Adrenal gland (tissue), 5 donors: ENCODE measurements around the gene ANK3.

Source experiments
- POLR2A ChIP-seq, 2 donors: fragments of 450-650 bp; IDR thresholded peaks; one replicate each; pipeline ENCODE4 v1.6.1; 2017; ENCODE audit warnings: antibody characterized with exemption in 2 of 2, mild to moderate bottlenecking in 2 of 2, moderate library complexity in 1 of 2
- TF ChIP-seq, protein P1 (sequence below), 6 experiments: fragments of 450-650 bp in 4 of 6; fragments of 200-600 bp in 2 of 6; sonication (generic) in 1 of 6; IDR thresholded peaks; 1 replicate in 5 of 6; 2 replicates in 1 of 6; pipeline versions ENCODE4 v1.5.1 to v1.8.0; 2016 to 2021; ENCODE audit warnings: antibody characterized with exemption in 6 of 6, mild to moderate bottlenecking in 2 of 6, moderate library complexity in 1 of 6
- donor health status: DM: no; HTN: no; CAD: no.

GRCh38 chr10:60384011-60384410 lies 5.7 kb downstream of the ANK3 start:
- TF ChIP-seq POLR2A (IDR thresholded peaks at IDR 0.05), result no peak
- TF ChIP-seq, protein P1, sequence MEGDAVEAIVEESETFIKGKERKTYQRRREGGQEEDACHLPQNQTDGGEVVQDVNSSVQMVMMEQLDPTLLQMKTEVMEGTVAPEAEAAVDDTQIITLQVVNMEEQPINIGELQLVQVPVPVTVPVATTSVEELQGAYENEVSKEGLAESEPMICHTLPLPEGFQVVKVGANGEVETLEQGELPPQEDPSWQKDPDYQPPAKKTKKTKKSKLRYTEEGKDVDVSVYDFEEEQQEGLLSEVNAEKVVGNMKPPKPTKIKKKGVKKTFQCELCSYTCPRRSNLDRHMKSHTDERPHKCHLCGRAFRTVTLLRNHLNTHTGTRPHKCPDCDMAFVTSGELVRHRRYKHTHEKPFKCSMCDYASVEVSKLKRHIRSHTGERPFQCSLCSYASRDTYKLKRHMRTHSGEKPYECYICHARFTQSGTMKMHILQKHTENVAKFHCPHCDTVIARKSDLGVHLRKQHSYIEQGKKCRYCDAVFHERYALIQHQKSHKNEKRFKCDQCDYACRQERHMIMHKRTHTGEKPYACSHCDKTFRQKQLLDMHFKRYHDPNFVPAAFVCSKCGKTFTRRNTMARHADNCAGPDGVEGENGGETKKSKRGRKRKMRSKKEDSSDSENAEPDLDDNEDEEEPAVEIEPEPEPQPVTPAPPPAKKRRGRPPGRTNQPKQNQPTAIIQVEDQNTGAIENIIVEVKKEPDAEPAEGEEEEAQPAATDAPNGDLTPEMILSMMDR (IDR thresholded peaks at IDR 0.05), result no peak
